SK-N-SH treated with all-trans-retinoic acid at 6 μM for 48 hours (cell line): ENCODE data around the gene PSMF1.

ENCODE experiments used
- ARNTL ChIP-seq: fragments of 450-650 bp; formaldehyde crosslinking; IDR thresholded peaks from 2 replicates; pipeline ENCODE4 v1.5.0; 2020; ENCODE audit warnings: low read depth, mild to moderate bottlenecking, moderate library complexity, borderline replicate concordance
- TCF4 ChIP-seq: fragments of 250-450 bp; sonication (Bioruptor Pico); IDR thresholded peaks from 2 replicates; pipeline ENCODE4 v1.8.0; 2021; ENCODE audit warnings: mild to moderate bottlenecking, moderate library complexity, borderline replicate concordance
- ZNF8 ChIP-seq: fragments of 450-650 bp; formaldehyde crosslinking; IDR thresholded peaks from 2 replicates; pipeline ENCODE4 v1.5.0; 2020; ENCODE audit warnings: mild to moderate bottlenecking, moderate library complexity

DNA sequence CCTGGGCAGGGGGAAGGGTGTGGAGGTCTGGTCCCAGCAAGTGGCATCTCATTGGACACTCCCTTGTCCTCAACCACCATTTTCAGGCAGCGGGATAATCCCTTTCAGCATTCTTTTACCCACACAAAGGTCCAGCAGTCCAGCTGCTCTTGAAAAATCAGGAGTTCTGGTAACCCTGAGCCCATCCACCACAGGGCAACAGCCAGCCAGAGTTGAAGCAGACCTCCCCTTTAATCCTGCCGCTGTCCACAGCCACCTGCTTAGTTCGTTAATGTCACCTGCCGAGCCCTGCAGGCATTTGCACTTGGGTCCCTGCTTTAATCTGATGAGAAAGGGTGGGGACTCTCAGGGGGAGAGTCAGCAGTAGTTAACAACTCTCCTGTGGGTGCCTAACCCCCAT, 55.3 kb downstream of the PSMF1 start:
- TF ChIP-seq ARNTL (CRISPR knock-in tag) (no peak), ZNF8 (CRISPR knock-in tag) (no peak), TCF4 (CRISPR knock-in tag) (no peak)
